ENCODE results near the gene NKAIN2.
"Not testable (repeated sequence)": the region's sequence is repeated elsewhere in the genome, so short reads cannot be mapped to it uniquely, and the experiment has no call there.

Gene NKAIN2

GRCh38 chr6:123966618-123967017 is 163.0 kb downstream of the NKAIN2 start:
- no peak for DNase-seq (ENCODE audit: low read depth in 2 of 2)

- DNase-seq (ENCODE audit: low read depth in 2 of 2), result no peak
Measured at GRCh38 chr6:123967905-123968304, 164.2 kb downstream of the NKAIN2 start.

- no peak for DNase-seq (ENCODE audit: low read depth in 2 of 2)
Measured at GRCh38 chr6:123972600-123973294, 169.1 kb downstream of the NKAIN2 start.

DNA sequence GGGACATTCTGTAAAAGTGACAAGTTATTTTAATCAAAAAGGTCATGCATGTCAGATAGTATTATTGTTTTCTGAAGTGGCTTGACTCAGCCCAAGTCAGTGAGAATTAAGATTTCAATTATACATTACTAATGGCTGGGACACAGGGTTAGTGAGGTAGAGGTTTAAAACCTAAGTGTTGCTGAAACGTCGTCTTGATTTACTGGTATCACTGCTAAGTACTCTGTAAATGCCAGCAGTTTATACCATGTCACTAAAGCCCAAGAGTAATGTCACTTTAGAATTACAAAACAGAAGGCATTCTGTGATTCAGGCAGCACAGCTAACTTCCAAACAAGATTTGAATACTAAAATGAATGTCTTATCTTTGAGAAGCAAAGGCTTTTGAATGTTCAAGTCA is 176.6 kb downstream of the NKAIN2 start:
- no peak for DNase-seq (ENCODE audit: low read depth in 2 of 2)

DNA sequence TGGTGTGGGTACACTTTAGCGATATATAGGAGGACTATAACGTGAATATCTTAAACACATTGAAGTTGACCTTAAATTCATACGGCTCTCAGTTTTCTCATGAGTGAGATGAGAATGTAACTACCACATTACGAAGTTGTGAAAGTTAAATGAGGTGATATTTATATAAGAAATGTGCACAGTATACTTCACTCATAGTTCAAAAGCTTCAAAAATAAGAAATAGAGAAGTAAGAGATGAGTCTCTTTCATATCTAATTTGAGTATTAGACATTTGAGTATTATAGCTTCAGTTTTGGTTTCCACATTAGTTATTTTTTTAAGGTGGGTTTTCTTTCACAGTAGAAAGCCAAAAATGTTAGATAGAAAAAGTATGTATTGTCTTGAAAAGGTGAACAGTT is 183.3 kb downstream of the NKAIN2 start:
- no peak for DNase-seq (ENCODE audit: low read depth in 2 of 2)

DNA sequence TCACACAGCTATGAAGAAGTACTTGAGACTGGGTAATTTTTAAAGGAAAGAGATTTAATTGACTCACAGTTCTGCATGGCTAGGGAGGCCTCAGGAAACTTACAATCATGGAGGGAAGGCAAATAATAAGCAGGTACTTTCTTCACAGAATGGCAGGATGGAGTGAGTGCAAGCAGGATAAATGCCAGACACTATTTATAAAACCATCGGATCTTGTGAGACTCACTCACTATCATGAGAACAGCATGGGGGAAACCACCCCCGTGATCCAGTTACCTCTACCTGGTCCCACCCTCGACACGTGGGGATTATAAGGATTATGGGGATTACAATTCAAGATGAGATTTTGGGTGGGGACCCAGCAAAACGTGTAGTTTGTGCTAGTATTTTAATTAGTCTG is 186.3 kb downstream of the NKAIN2 start:
- not testable (repeated sequence) for DNase-seq (ENCODE audit: low read depth in 2 of 2)

GRCh38 chr6:123990376-123990775 is 186.7 kb downstream of the NKAIN2 start:
- no peak for DNase-seq (ENCODE audit: low read depth in 2 of 2)

DNA sequence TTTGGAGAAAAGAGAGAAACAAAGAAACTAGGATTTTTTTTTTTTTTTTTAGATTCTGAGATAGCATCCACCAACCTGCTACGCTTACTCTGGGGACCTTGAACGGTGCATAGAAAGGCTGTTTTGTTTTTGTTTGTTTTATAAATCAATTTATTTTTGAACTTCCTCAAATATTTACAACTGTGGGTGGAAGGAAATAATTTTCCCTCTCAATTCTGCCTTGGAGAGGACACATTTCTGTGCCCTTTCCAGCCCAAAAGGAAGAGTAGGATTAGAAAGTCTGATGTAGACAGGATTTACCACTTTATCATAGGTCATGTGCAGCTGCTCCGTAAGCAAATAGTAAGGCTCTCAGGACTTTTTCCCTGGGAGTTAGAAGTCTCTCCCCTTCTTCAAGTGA is 190.5 kb downstream of the NKAIN2 start:
- no peak for DNase-seq (ENCODE audit: low read depth in 2 of 2)

DNA sequence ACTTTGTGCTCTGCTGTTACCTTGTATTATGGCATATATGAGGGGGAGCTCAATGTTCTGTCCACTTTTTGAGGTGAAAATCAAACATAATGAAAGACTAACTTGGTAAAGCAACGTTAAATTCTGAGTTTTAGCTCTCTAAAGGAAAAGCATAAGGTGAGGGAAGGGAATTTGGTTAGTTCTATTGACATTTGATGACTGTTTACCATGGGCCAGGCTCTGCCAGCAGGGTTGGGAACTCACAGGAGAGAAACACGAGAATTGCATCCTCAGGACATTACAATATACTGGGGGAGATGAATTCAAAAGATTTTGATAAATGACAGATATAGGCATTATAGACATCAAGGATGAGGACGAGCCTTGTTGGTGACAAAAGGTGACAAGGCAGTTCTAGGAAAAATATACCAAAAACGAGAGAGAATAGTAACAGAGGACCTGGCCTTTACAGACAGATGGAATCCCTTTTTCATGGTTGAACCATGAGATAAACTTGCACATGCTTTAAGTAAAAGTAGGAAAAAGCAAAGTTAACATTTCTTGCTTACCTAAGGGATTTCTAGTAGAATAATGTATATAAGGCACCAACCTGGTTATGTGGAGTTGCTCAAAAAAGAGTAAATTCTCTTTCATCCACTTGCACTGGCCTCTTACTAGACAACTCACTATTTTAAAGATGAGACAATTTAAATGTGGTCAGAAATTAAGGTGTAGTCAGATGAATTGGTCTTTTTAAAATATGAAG is 191.4 kb downstream of the NKAIN2 start:
- DNase-seq (ENCODE audit: low read depth in 2 of 2), result no peak

- no peak for DNase-seq (ENCODE audit: low read depth in 2 of 2)
Measured at GRCh38 chr6:123997223-123997622, 193.6 kb downstream of the NKAIN2 start.

- no peak for DNase-seq (ENCODE audit: low read depth in 2 of 2)
Measured at GRCh38 chr6:124002377-124003081, 198.9 kb downstream of the NKAIN2 start.

- no peak for DNase-seq (ENCODE audit: low read depth in 2 of 2)
Measured at GRCh38 chr6:124007266-124007665, 203.6 kb downstream of the NKAIN2 start.

DNA sequence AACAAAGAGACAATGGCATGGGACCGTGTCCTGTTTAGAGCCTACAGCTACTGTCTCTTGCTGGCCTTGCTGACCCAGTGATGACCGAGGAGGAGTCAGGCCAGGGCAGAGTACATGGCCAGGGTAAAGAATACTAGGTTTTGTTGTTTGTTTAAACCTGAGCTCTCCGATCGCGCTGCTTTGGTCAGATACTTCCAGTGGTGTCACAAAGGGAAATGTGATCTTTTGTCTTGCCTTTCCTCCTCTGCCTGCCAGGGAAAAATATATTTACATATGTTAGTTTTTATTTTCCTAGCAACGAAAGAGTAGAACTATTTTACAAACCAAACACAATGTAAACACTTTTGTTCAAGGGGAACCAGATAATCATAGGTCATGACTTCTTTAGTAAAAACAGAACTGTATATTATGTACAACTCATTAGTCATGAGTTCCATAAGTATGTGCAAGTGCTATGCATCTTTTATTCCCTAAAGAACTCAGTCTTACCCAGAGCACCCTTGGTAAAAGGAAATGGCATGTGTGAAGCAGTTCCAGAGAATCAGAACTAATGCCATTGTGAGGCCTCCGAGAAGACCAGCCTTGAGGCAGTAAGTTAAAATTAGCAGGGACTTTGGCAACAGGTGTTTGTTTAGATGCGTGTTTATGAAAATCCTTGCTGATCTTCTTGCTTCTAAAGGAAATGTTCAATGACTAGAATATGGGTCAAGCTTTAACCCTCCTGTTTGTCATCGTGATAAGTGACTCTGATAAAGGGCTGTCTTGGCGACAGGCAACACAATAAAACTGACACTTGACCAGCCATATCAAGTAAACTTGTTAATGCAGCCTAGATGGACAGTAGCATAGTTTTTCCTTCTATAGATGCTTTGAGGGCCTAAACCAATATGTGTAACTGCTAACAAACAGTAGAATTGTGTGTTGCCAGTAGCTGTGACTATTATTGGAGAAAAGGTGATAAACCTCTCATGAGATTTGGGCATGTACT is 204.6 kb downstream of the NKAIN2 start:
- no peak for DNase-seq (ENCODE audit: low read depth in 2 of 2)

- DNase-seq (ENCODE audit: low read depth in 2 of 2), result no peak
Measured at GRCh38 chr6:124008988-124009765, 205.5 kb downstream of the NKAIN2 start.

GRCh38 chr6:124010574-124010973 is 206.9 kb downstream of the NKAIN2 start:
- no peak for DNase-seq (ENCODE audit: low read depth in 2 of 2)

GRCh38 chr6:124011180-124011579 is 207.5 kb downstream of the NKAIN2 start:
- DNase-seq (ENCODE audit: low read depth in 2 of 2), result no peak

DNA sequence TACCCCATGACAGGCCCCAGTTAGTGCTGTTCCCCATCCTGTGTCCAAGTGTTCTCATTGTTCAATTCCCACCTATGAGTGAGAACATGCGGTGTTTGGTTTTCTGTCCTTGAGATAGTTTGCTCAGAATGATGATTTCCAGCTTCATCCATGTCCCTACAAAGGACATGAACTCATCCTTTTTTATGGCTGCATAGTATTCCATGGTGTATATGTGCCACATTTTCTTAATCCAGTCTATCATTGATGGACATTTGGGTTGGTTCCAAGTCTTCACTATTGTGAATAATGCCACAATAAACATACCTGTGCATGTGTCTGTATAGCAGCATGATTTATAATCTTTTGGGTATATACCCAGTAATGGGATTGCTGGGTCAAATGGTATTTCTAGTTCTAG is 218.4 kb downstream of the NKAIN2 start:
- DNase-seq (ENCODE audit: low read depth in 2 of 2), result not testable (repeated sequence)

DNA sequence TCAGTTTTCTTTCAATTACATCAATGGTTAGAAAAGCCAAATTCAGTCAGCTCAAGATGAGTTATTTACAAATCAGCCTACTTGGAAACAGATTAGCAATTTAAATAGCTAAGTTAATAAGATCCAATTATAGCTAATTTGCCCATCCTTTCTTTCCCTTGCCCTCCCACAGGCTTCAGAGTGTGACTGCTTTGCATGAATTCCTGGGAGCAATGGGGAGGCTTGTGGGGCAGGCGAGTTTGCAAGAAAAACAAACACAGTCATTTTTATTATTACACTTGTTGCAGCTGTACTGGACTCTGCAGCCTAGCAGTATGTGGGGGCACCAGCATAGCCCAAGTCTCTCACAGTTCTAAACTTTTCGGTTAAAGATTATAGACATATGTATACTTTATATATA is 219.0 kb downstream of the NKAIN2 start:
- no peak for DNase-seq (ENCODE audit: low read depth in 2 of 2)

DNA sequence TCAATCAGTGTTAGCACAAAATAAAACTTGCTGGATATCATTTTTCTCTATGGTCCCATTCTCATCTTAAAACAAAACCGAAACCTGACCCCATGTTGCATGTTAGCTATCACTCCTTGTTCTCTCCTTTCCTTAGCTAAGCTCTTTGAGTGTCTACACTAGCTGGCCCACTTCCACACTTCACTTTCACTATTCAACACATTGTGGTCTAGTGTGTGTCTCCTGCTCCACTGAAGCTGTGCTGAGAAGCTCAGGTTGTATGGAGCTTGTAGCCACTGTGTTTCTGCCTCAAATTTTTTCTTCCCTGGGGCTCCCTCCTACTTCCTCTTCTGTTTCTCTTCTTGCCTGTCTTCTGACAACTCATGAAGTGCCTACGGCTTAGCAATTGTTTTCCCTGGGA is 223.0 kb downstream of the NKAIN2 start:
- no peak for DNase-seq (ENCODE audit: low read depth in 2 of 2)

DNA sequence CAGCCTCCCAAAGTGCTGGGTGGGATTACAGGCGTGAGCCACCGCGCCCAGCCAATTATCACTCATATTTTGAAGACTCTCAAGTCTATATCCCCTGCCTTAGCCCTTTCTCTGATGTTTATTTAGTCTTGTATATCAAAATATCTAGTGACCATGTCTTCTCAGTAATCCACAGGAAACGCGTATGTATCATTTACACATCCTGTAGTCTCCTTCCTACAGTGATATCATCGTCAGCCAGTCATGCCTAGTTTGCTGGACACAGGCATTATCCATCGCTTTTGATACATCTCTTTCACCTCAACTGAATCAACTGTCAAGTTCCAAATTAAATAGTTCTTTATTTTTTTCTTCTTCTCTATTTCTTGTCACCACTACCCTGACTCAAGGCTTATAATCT is 223.7 kb downstream of the NKAIN2 start:
- DNase-seq (ENCODE audit: low read depth in 2 of 2), result no peak

DNA sequence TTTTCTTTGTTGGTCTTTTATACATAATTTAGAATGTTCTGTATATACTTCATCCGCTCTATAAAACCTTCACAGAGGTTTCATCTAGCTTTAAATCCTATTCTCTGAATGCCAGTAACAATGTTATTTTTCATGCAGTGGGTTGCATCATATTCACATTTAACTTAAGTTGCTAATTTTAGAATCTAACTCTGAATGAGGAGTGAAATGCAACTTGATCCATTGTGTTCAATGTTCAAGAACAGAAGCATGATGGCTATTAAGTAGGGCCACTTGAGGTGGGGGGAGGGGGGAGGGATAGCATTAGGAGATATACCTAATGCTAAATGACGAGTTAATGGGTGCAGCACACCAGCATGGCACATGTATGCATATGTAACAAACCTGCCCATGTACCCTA is 224.5 kb downstream of the NKAIN2 start:
- DNase-seq (ENCODE audit: low read depth in 2 of 2), result no peak
